ENCODE measurements around the gene ZNF710.

- no peak for TF ChIP-seq CTCF (IDR thresholded peaks at IDR 0.05)
- no peak for TF ChIP-seq POLR2A (IDR thresholded peaks at IDR 0.05)
Measured at GRCh38 chr15:90033006-90033405, 31.9 kb downstream of the ZNF710 start.

All from adrenal gland (tissue), 5 donors.